GM23338 (cell line): ENCODE data around the gene FHAD1. TPM values are rescaled to one million over a fixed set of nuclear protein-coding genes. Genes with fewer than 3 reads are reported as not detected.

Experiments used
- ATAC-seq: fragments of 200-7000 bp; cut with Tn5 transposase; 3 replicates; pipeline ENCODE4 v1.9.1; 2020
- DNase-seq: peaks from one replicate; pipeline ENCODE4 v3.0.0-alpha.2; 2015; ENCODE audit warnings: low spot score
- H2AFZ ChIP-seq: fragments of 200-600 bp; sonication (generic); 2 replicates; pipeline ENCODE4 v1.8.0; 2016; ENCODE audit warnings: antibody characterized with exemption, mild to moderate bottlenecking, moderate library complexity
- H3F3A ChIP-seq: fragments of 200-600 bp; sonication (generic); replicated peaks from 2 replicates; pipeline ENCODE4 v1.8.0; 2017; ENCODE audit warnings: antibody characterized with exemption, mixed run types, low read depth
- H3K27ac ChIP-seq: fragments of 200-600 bp; sonication (generic); 2 replicates; pipeline ENCODE4 v1.6.1; 2016; ENCODE audit warnings: low read depth
- H3K27me3 ChIP-seq: fragments of 200-600 bp; sonication (generic); 2 replicates; pipeline ENCODE4 v1.8.0; 2016; ENCODE audit warnings: mild to moderate bottlenecking, mixed run types, moderate library complexity; ENCODE audit not compliant: insufficient read depth
- H3K36me3 ChIP-seq: fragments of 200-600 bp; sonication (generic); 2 replicates; pipeline ENCODE4 v1.8.0; 2016; ENCODE audit warnings: mild to moderate bottlenecking; ENCODE audit not compliant: insufficient read depth
- H3K4me1 ChIP-seq: fragments of 200-600 bp; sonication (generic); 2 replicates; pipeline ENCODE4 v1.8.0; 2016; ENCODE audit warnings: mild to moderate bottlenecking, moderate library complexity; ENCODE audit not compliant: insufficient read depth
- H3K4me2 ChIP-seq: fragments of 200-600 bp; sonication (generic); 2 replicates; pipeline ENCODE4 v1.7.1; 2017; ENCODE audit warnings: mixed run types
- H3K4me3 ChIP-seq: fragments of 200-600 bp; sonication (generic); 2 replicates; pipeline ENCODE4 v1.6.1; 2016; ENCODE audit warnings: mixed run types
- H3K79me2 ChIP-seq: fragments of 200-600 bp; sonication (generic); replicated peaks from 2 replicates; pipeline ENCODE4 v1.8.0; 2017; ENCODE audit warnings: mild to moderate bottlenecking; ENCODE audit not compliant: insufficient read depth
- H3K9me2 ChIP-seq: fragments of 200-600 bp; sonication (generic); 2 replicates; pipeline ENCODE4 v1.8.0; 2017; ENCODE audit not compliant: insufficient read depth
- H4K20me1 ChIP-seq: fragments of 200-600 bp; sonication (generic); replicated peaks from 2 replicates; pipeline ENCODE4 v1.8.0; 2017; ENCODE audit warnings: mild to moderate bottlenecking; ENCODE audit not compliant: insufficient read depth
- H3K27ac Mint-ChIP-seq: 2 replicates; pipeline ENCODE4 v1.8.0; 2020; ENCODE audit warnings: inconsistent platforms, mild to moderate bottlenecking, moderate library complexity, mixed read lengths
- H3K27me3 Mint-ChIP-seq: 3 replicates; pipeline ENCODE4 v1.8.0; 2022; ENCODE audit warnings: low read depth, mild to moderate bottlenecking, moderate library complexity, mixed read lengths, inconsistent platforms; ENCODE audit not compliant: insufficient read depth, poor library complexity
- H3K36me3 Mint-ChIP-seq: 3 replicates; pipeline ENCODE4 v1.8.0; 2021; ENCODE audit warnings: low read depth, mild to moderate bottlenecking, inconsistent platforms, moderate library complexity, mixed read lengths
- H3K4me1 Mint-ChIP-seq: 3 replicates; pipeline ENCODE4 v1.8.0; 2020; ENCODE audit warnings: mild to moderate bottlenecking, inconsistent platforms, mixed read lengths
- H3K4me3 Mint-ChIP-seq: 3 replicates; pipeline ENCODE4 v1.8.0; 2021; ENCODE audit warnings: moderate library complexity, mild to moderate bottlenecking, inconsistent platforms, mixed read lengths
- H3K9me3 Mint-ChIP-seq: 3 replicates; pipeline ENCODE4 v1.8.0; 2020; ENCODE audit warnings: moderate library complexity, mild to moderate bottlenecking, inconsistent platforms, mixed read lengths
- EZH2 ChIP-seq: fragments of 200-600 bp; sonication (generic); IDR thresholded peaks from one replicate; pipeline ENCODE4 v1.8.0; 2017; ENCODE audit warnings: antibody characterized with exemption, mild to moderate bottlenecking, low read depth; ENCODE audit not compliant: unreplicated experiment
- JUNB ChIP-seq: IDR thresholded peaks from one replicate; pipeline ENCODE4 v1.6.1; 2016; ENCODE audit warnings: antibody characterized with exemption; ENCODE audit not compliant: unreplicated experiment
- ZNF114 ChIP-seq: fragments of 250-450 bp; sonication (Bioruptor Pico); IDR thresholded peaks from 2 replicates; pipeline ENCODE4 v1.5.0; 2020; ENCODE audit warnings: mild to moderate bottlenecking, moderate library complexity
- polyA plus RNA-seq: library from polyadenylated mRNA; unstranded; fragments of >200 nt; fragmentation: Nextera tagmentation; extraction: Ambion mirVana; gene quantifications from 2 replicates; pipeline ENCODE4 v1.2.1, GENCODE V29; 2016
- total RNA-seq: library from RNA; depleted of rRNA; stranded (reverse); fragments of >200 nt; shearing (Covaris generic); gene quantifications from 2 replicates; pipeline ENCODE4 v1.2.3, GENCODE V29; 2014
- TF ChIP-seq, protein P1 (sequence below): fragments of 250-450 bp; sonication (Bioruptor Pico); IDR thresholded peaks from 2 replicates; pipeline ENCODE4 v1.5.0; 2020; ENCODE audit warnings: mild to moderate bottlenecking, moderate library complexity
- TF ChIP-seq, protein P2 (sequence below): IDR thresholded peaks from 2 replicates; pipeline ENCODE4 v1.6.1; 2016; ENCODE audit warnings: antibody characterized with exemption

Gene FHAD1
- total and polyA plus RNA-seq, 2 experiments from 2014 or later = 1.8 to 3.3 TPM

DNA sequence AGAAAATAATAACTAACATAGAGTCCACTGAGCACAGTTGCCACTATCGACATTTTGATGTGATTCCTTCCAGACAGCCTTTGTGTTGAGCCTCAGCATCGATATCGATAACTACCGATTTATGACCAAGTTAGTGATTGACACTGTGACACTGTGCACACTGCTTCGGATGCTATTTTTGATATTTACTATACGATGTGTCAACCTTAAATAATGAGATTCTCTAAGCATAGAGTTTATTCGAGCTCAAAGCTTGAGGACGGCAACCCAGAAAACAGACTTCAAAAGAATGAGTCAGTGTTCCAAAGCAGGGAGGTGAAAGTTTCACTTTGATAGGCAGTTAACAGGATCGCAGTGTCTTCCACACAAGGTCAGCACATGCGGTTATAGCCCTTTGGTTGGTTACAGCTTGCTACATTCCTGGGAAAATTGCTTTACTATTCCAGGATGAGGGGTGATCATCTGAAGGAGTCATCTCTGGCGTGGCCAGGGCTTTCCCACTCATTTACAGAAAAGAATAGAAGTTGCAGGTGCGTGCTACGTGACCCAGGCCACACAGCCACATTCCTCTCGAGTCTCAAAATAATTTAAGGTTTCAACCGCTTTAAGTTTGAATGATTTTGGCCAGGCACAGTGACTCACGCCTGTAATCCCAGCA is 109.1 kb downstream of the FHAD1 start (continued):
- TF ChIP-seq, protein P1, sequence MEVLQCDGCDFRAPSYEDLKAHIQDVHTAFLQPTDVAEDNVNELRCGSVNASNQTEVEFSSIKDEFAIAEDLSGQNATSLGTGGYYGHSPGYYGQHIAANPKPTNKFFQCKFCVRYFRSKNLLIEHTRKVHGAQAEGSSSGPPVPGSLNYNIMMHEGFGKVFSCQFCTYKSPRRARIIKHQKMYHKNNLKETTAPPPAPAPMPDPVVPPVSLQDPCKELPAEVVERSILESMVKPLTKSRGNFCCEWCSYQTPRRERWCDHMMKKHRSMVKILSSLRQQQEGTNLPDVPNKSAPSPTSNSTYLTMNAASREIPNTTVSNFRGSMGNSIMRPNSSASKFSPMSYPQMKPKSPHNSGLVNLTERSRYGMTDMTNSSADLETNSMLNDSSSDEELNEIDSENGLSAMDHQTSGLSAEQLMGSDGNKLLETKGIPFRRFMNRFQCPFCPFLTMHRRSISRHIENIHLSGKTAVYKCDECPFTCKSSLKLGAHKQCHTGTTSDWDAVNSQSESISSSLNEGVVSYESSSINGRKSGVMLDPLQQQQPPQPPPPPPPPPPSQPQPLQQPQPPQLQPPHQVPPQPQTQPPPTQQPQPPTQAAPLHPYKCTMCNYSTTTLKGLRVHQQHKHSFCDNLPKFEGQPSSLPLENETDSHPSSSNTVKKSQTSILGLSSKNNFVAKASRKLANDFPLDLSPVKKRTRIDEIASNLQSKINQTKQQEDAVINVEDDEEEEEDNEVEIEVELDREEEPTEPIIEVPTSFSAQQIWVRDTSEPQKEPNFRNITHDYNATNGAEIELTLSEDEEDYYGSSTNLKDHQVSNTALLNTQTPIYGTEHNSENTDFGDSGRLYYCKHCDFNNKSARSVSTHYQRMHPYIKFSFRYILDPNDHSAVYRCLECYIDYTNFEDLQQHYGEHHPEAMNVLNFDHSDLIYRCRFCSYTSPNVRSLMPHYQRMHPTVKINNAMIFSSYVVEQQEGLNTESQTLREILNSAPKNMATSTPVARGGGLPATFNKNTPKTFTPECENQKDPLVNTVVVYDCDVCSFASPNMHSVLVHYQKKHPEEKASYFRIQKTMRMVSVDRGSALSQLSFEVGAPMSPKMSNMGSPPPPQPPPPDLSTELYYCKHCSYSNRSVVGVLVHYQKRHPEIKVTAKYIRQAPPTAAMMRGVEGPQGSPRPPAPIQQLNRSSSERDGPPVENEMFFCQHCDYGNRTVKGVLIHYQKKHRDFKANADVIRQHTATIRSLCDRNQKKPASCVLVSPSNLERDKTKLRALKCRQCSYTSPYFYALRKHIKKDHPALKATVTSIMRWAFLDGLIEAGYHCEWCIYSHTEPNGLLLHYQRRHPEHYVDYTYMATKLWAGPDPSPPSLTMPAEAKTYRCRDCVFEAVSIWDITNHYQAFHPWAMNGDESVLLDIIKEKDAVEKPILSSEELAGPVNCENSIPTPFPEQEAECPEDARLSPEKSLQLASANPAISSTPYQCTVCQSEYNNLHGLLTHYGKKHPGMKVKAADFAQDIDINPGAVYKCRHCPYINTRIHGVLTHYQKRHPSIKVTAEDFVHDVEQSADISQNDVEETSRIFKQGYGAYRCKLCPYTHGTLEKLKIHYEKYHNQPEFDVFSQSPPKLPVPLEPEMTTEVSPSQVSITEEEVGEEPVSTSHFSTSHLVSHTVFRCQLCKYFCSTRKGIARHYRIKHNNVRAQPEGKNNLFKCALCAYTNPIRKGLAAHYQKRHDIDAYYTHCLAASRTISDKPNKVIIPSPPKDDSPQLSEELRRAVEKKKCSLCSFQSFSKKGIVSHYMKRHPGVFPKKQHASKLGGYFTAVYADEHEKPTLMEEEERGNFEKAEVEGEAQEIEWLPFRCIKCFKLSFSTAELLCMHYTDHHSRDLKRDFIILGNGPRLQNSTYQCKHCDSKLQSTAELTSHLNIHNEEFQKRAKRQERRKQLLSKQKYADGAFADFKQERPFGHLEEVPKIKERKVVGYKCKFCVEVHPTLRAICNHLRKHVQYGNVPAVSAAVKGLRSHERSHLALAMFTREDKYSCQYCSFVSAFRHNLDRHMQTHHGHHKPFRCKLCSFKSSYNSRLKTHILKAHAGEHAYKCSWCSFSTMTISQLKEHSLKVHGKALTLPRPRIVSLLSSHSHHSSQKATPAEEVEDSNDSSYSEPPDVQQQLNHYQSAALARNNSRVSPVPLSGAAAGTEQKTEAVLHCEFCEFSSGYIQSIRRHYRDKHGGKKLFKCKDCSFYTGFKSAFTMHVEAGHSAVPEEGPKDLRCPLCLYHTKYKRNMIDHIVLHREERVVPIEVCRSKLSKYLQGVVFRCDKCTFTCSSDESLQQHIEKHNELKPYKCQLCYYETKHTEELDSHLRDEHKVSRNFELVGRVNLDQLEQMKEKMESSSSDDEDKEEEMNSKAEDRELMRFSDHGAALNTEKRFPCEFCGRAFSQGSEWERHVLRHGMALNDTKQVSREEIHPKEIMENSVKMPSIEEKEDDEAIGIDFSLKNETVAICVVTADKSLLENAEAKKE (CRISPR knock-in tag) = no peak
- TF ChIP-seq EZH2 = no peak
- no peak for TF ChIP-seq ZNF114 (CRISPR knock-in tag)
- no peak for TF ChIP-seq JUNB

DNA sequence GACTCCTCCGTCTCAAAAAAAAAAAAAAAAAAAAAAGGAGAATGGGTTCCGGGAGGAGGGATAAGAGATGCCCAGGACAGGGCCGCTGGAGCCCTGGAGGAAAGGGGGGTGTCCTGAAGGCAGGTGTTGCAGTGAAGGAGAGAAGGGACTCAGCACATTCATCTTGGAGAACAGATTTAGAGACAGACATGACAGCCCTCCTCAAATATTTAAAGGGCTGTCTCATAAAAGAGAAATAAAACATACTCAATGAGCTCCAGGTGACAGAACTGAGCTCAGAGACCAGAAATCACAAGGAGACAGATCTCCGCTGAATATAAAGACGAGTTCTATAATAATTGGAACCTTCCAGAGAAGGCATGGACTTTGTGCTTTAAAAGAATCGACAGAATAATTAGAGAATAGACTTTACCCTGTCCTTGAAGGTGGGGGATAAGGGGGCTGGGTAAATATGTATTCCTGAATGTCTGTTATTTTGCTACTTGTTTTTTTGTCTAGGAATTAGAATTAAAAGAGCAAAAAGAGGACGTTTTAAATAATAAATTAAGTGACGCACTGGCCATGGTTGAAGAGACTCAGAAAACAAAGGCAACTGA is 110.7 kb downstream of the FHAD1 start:
- no peaks in the 10 kb centered on the region for H3K4me1 ChIP-seq
- no peak overlapping the region for H3K4me3 ChIP-seq
- no peaks in the 10 kb centered on the region for H3K79me2 ChIP-seq
- H3F3A ChIP-seq = no peaks in the 10 kb centered on the region
- Mint-ChIP-seq H3K27me3 (peaks cover under 1% of the 10 kb centered on the region), H3K4me1 (0 out of 3 replicates have a peak, but pooled peaks cover 4% of the 10 kb centered on the region), H3K9me3 (no peaks in the 10 kb centered on the region), H3K4me3 (no peak overlapping the region), H3K27ac (no peak overlapping the region), H3K36me3 (no peaks in the 10 kb centered on the region)
- H3K9me2 ChIP-seq = no peaks in the 10 kb centered on the region
- no peak overlapping the region for H3K4me2 ChIP-seq
- H4K20me1 ChIP-seq = no peaks in the 10 kb centered on the region
- no peak overlapping the region for H3K27ac ChIP-seq
- no peak for DNase-seq
- no peak overlapping the region for H2AFZ ChIP-seq
- H3K27me3 ChIP-seq = no peaks in the 10 kb centered on the region
- H3K36me3 ChIP-seq = no peaks in the 10 kb centered on the region
- no peak for ATAC-seq
- TF ChIP-seq, protein P2, sequence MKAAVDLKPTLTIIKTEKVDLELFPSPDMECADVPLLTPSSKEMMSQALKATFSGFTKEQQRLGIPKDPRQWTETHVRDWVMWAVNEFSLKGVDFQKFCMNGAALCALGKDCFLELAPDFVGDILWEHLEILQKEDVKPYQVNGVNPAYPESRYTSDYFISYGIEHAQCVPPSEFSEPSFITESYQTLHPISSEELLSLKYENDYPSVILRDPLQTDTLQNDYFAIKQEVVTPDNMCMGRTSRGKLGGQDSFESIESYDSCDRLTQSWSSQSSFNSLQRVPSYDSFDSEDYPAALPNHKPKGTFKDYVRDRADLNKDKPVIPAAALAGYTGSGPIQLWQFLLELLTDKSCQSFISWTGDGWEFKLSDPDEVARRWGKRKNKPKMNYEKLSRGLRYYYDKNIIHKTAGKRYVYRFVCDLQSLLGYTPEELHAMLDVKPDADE = no peak
- TF ChIP-seq, protein P1 (CRISPR knock-in tag) = no peak
